ENCODE results near the gene NKIRAS1. TPM values are rescaled to one million over a fixed set of nuclear protein-coding genes. Genes with fewer than 3 reads are reported as not detected.

NKIRAS1 gene
- total and polyA plus RNA-seq, 2 donors (not counting 1 experiment from before 2014, with no cell fraction given), result 15.8 to 17.8 TPM

GRCh38 chr3:23953523-23953922 lies 36.7 kb upstream of the NKIRAS1 start:
- Histone ChIP-seq H3K79me2 (ENCODE audit: control insufficient read depth, insufficient read depth, low read length) (peaks cover 64% of the 10 kb centered on the region), H3K4me1 (ENCODE audit: control insufficient read depth, extremely low read depth, insufficient read depth, low read length) (peaks cover 17% of the 10 kb centered on the region), H4K20me1 (ENCODE audit: control insufficient read depth, extremely low read depth, insufficient read depth, low read length) (peaks cover 2% of the 10 kb centered on the region), H3K36me3 (ENCODE audit: control insufficient read depth, insufficient read depth, low read length) (no peaks in the 10 kb centered on the region), H2AFZ (ENCODE audit: low read length) (no peak overlapping the region), H3K27ac (ENCODE audit: insufficient read depth, low read length) (no peak overlapping the region), H3K9me3 (ENCODE audit: control insufficient read depth, insufficient read depth, low read depth, low read length) (no peaks in the 10 kb centered on the region), H3K4me2 (ENCODE audit: extremely low read depth, insufficient read depth, low read length) (no peak overlapping the region), H3K4me3 (replicated peaks in 1 of 4; ENCODE audit: control extremely low read depth in 1 of 4, insufficient read depth in 1 of 4, low read depth in 3 of 4, low read length in 4 of 4) (no peak overlapping the region), H3K27me3 (ENCODE audit: control insufficient read depth, insufficient read depth, low read length) (no peaks in the 10 kb centered on the region), H3K9ac (ENCODE audit: insufficient read depth, low read length) (no peak overlapping the region)
- no peak for DNase-seq (ENCODE audit: low read depth in 2 of 2)
- TF ChIP-seq EZH2 (IDR thresholded peaks at IDR 0.05; ENCODE audit: low read length, missing control alignments) (no peak), CTCF (conservative IDR thresholded peaks at IDR 0.05 in 1 of 2, IDR thresholded peaks at IDR 0.05 in 1 of 2; ENCODE audit: low read depth in 1 of 2, low read length in 2 of 2) (no peak)

DNA sequence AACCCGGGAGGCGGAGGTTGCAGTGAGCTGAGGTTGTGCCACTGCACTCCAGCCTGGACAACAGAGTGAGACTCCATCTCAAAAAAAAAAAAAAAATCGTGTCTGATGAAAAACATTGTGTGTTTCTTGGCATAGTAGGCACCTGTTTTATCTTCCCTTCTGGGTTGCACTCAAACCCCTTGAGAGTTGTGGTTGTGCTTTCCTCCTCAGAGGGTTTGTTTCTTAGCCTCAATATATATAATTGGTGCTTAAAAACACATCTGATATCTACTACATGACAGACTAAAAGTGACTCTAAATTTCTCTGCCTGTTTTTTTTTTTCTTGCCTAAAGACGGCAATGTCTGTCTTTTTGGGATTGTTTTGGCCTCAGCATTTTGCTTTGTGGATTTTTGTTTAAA lies 35.9 kb upstream of the NKIRAS1 start:
- no peak for TF ChIP-seq CTCF (conservative IDR thresholded peaks at IDR 0.05 in 1 of 2, IDR thresholded peaks at IDR 0.05 in 1 of 2; ENCODE audit: low read depth in 1 of 2, low read length in 2 of 2)
- no peak for TF ChIP-seq EZH2 (IDR thresholded peaks at IDR 0.05; ENCODE audit: low read length, missing control alignments)
- Histone ChIP-seq H3K27ac (ENCODE audit: insufficient read depth, low read length) (no peak overlapping the region), H2AFZ (ENCODE audit: low read length) (no peak overlapping the region), H3K4me2 (ENCODE audit: extremely low read depth, insufficient read depth, low read length) (no peak overlapping the region), H3K9me3 (ENCODE audit: control insufficient read depth, insufficient read depth, low read depth, low read length) (no peaks in the 10 kb centered on the region), H3K9ac (ENCODE audit: insufficient read depth, low read length) (no peak overlapping the region), H3K4me3 (replicated peaks in 1 of 4; ENCODE audit: control extremely low read depth in 1 of 4, insufficient read depth in 1 of 4, low read depth in 3 of 4, low read length in 4 of 4) (no peak overlapping the region), H3K4me1 (ENCODE audit: control insufficient read depth, extremely low read depth, insufficient read depth, low read length) (peaks cover 14% of the 10 kb centered on the region), H4K20me1 (ENCODE audit: control insufficient read depth, extremely low read depth, insufficient read depth, low read length) (peaks cover 2% of the 10 kb centered on the region), H3K27me3 (ENCODE audit: control insufficient read depth, insufficient read depth, low read length) (no peaks in the 10 kb centered on the region), H3K36me3 (ENCODE audit: control insufficient read depth, insufficient read depth, low read length) (no peaks in the 10 kb centered on the region), H3K79me2 (ENCODE audit: control insufficient read depth, insufficient read depth, low read length) (peaks cover 66% of the 10 kb centered on the region)
- no peak for DNase-seq (ENCODE audit: low read depth in 2 of 2)

- Histone ChIP-seq H2AFZ (ENCODE audit: low read length) (no peak overlapping the region), H3K9me3 (ENCODE audit: control insufficient read depth, insufficient read depth, low read depth, low read length) (no peaks in the 10 kb centered on the region), H3K9ac (ENCODE audit: insufficient read depth, low read length) (no peak overlapping the region), H3K4me3 (replicated peaks in 1 of 4; ENCODE audit: control extremely low read depth in 1 of 4, insufficient read depth in 1 of 4, low read depth in 3 of 4, low read length in 4 of 4) (peak overlapping the region in 1 of 4 experiments; percentile 12), H3K4me1 (ENCODE audit: control insufficient read depth, extremely low read depth, insufficient read depth, low read length) (peaks cover 14% of the 10 kb centered on the region), H3K36me3 (ENCODE audit: control insufficient read depth, insufficient read depth, low read length) (no peaks in the 10 kb centered on the region), H3K27ac (ENCODE audit: insufficient read depth, low read length) (no peak overlapping the region), H4K20me1 (ENCODE audit: control insufficient read depth, extremely low read depth, insufficient read depth, low read length) (peaks cover 2% of the 10 kb centered on the region), H3K79me2 (ENCODE audit: control insufficient read depth, insufficient read depth, low read length) (peaks cover 66% of the 10 kb centered on the region), H3K4me2 (ENCODE audit: extremely low read depth, insufficient read depth, low read length) (peak overlapping the region; percentile 52), H3K27me3 (ENCODE audit: control insufficient read depth, insufficient read depth, low read length) (no peaks in the 10 kb centered on the region)
- no peak for TF ChIP-seq EZH2 (IDR thresholded peaks at IDR 0.05; ENCODE audit: low read length, missing control alignments)
- TF ChIP-seq CTCF (conservative IDR thresholded peaks at IDR 0.05 in 1 of 2, IDR thresholded peaks at IDR 0.05 in 1 of 2; ENCODE audit: low read depth in 1 of 2, low read length in 2 of 2), result no peak
- no peak for DNase-seq (ENCODE audit: low read depth in 2 of 2)
Observed at GRCh38 chr3:23950293-23950692, 33.5 kb upstream of the NKIRAS1 start.
